ENCODE measurements around the gene PCGF6. TPM values are rescaled to one million over a fixed set of nuclear protein-coding genes. Genes with fewer than 3 reads are reported as not detected.

The PCGF6 gene
- total RNA-seq, 3 donors from 2014 or later (not counting 1 experiment from before 2014, with no cell fraction given): 5.1 to 8.1 (median 7.1) TPM

DNA sequence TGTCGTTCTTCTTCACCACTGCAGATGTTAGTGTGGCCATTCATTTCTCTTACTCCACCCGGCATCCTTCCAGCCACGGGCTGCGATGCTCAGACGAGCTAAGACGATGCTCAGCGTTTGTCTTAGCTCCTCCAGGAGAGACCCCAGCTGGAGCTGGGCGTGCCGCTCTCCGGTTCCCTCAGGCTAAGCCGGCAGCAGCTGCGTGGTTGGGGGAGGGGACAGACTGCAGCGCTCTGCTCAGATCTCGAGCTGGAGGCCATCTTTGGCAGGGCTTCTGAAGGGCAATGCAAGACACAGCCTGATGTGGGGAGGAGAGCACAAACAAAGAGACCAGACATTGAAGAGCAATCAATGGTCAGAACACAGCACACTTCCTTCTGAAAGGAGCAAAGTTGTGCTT lies 69.2 kb downstream of the PCGF6 start:
- peaks cover 43 to 58% of the 10 kb centered on the region in 2 donors for H3K27me3 Mint-ChIP-seq (ENCODE audit: low read depth in 2 of 2)
- no peak for ATAC-seq
- intact Hi-C loops (cut with micrococcal nuclease): no loop called here

GRCh38 chr10:103280506-103280905 lies 70.4 kb downstream of the PCGF6 start:
- Mint-ChIP-seq H3K27ac (no peak overlapping the region), H3K27me3 (ENCODE audit: low read depth in 2 of 2) (peaks cover 49 to 62% of the 10 kb centered on the region in 2 donors), H3K4me1 (peaks cover 0 to 9% of the 10 kb centered on the region in 2 donors), H3K4me3 (no peak overlapping the region), H3K36me3 (no peaks in the 10 kb centered on the region), H3K9me3 (peaks cover 0 to 4% of the 10 kb centered on the region in 2 donors)
- ATAC-seq (no peak), DNase-seq (no peak)
- no peaks in the 10 kb centered on the region for H3K36me3 ChIP-seq (ENCODE audit: control insufficient read depth, insufficient read depth, low read length)
- no peak overlapping the region for H3K27ac ChIP-seq (ENCODE audit: low read length)
- TF ChIP-seq, protein P1, sequence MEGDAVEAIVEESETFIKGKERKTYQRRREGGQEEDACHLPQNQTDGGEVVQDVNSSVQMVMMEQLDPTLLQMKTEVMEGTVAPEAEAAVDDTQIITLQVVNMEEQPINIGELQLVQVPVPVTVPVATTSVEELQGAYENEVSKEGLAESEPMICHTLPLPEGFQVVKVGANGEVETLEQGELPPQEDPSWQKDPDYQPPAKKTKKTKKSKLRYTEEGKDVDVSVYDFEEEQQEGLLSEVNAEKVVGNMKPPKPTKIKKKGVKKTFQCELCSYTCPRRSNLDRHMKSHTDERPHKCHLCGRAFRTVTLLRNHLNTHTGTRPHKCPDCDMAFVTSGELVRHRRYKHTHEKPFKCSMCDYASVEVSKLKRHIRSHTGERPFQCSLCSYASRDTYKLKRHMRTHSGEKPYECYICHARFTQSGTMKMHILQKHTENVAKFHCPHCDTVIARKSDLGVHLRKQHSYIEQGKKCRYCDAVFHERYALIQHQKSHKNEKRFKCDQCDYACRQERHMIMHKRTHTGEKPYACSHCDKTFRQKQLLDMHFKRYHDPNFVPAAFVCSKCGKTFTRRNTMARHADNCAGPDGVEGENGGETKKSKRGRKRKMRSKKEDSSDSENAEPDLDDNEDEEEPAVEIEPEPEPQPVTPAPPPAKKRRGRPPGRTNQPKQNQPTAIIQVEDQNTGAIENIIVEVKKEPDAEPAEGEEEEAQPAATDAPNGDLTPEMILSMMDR (IDR thresholded peaks at IDR 0.05): no peak
- 86% methylated on average over 2 of the region's 2 CpGs for WGBS (ENCODE audit: insufficient coverage)
- H3K4me1 ChIP-seq (ENCODE audit: control insufficient read depth, insufficient read depth, low read length): peaks cover 7% of the 10 kb centered on the region
- H3K27me3 ChIP-seq (ENCODE audit: control insufficient read depth, insufficient read depth, low read length): peaks cover 28% of the 10 kb centered on the region
- no peak overlapping the region for H3K4me3 ChIP-seq (ENCODE audit: low read length)
- intact Hi-C loops (cut with micrococcal nuclease): no loop called here
- peaks cover 4% of the 10 kb centered on the region for H3K9me3 ChIP-seq (ENCODE audit: control insufficient read depth, insufficient read depth, low read length)

More for the DNA sequence above, 69.2 kb downstream of the PCGF6 start:
- Mint-ChIP-seq H3K9me3 (peaks cover 0 to 4% of the 10 kb centered on the region in 2 donors), H3K4me1 (peaks cover 0 to 9% of the 10 kb centered on the region in 2 donors), H3K36me3 (no peaks in the 10 kb centered on the region), H3K27ac (no peak overlapping the region), H3K4me3 (no peak overlapping the region)
- H3K4me1 ChIP-seq (ENCODE audit: control insufficient read depth, insufficient read depth, low read length): peaks cover 4% of the 10 kb centered on the region
- H3K4me3 ChIP-seq (ENCODE audit: low read length): no peak overlapping the region
- no peak overlapping the region for H3K27ac ChIP-seq (ENCODE audit: low read length)
- no peaks in the 10 kb centered on the region for H3K36me3 ChIP-seq (ENCODE audit: control insufficient read depth, insufficient read depth, low read length)
- peaks cover 4% of the 10 kb centered on the region for H3K9me3 ChIP-seq (ENCODE audit: control insufficient read depth, insufficient read depth, low read length)
- no peak for DNase-seq
- WGBS (ENCODE audit: insufficient coverage): 8% methylated on average over 14 of the region's 14 CpGs
- TF ChIP-seq, protein P1 (IDR thresholded peaks at IDR 0.05): no peak
- peaks cover 24% of the 10 kb centered on the region for H3K27me3 ChIP-seq (ENCODE audit: control insufficient read depth, insufficient read depth, low read length)

DNA sequence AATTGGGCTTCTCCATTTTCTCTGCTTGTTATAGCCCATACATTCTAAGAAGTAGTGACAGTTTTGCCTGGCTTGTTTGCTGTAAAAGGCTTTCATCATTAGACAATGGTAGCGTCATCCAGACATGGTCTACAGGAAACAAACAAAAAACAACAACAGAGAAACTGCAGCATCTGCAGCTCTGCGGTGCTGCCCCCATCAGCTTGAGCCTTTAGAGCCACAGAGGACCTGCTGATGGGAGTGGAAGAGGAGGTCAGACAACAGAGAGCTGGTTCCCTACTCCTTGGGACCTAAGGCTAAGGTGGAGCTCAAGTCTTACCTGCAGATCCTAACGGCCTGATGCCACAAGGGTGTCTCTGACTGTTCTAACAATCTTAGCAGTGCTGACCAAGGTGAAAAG lies 70.9 kb downstream of the PCGF6 start:
- H3K27me3 ChIP-seq (ENCODE audit: control insufficient read depth, insufficient read depth, low read length): peaks cover 32% of the 10 kb centered on the region
- TF ChIP-seq, protein P1 (IDR thresholded peaks at IDR 0.05): no peak
- Mint-ChIP-seq H3K9me3 (peaks cover 0 to 4% of the 10 kb centered on the region in 2 donors), H3K27me3 (ENCODE audit: low read depth in 2 of 2) (peaks cover 54 to 67% of the 10 kb centered on the region in 2 donors), H3K36me3 (no peaks in the 10 kb centered on the region), H3K27ac (no peak overlapping the region), H3K4me3 (no peak overlapping the region), H3K4me1 (peaks cover 0 to 9% of the 10 kb centered on the region in 2 donors)
- 77% methylated on average over 3 of the region's 3 CpGs for WGBS (ENCODE audit: insufficient coverage)
- H3K4me3 ChIP-seq (ENCODE audit: low read length): no peak overlapping the region
- no peak for DNase-seq
- no peak overlapping the region for H3K27ac ChIP-seq (ENCODE audit: low read length)
- H3K4me1 ChIP-seq (ENCODE audit: control insufficient read depth, insufficient read depth, low read length): peaks cover 7% of the 10 kb centered on the region
- peaks cover 4% of the 10 kb centered on the region for H3K9me3 ChIP-seq (ENCODE audit: control insufficient read depth, insufficient read depth, low read length)
- intact Hi-C loops (cut with micrococcal nuclease): no loop called here
- ATAC-seq: no peak
- H3K36me3 ChIP-seq (ENCODE audit: control insufficient read depth, insufficient read depth, low read length): no peaks in the 10 kb centered on the region

DNA sequence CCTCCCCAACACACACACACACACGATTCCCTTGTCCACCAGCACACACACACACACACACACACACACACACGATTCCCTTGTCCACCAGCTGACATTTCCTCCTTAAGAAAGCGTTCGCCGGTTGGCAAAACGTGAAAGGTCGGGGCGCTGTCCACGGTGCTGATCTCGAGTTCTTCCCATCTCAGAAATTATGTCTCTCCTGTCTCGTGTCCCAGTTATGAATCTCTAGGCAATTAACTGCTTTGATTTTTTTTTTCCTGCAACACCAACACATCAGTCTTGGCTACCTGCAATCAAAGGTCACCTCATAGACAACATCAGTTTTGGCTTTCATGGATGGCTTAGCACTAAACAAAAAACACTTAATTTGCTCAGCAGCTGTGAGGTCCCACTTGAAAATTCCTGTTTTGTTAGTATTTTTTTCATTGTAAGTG lies 72.1 kb downstream of the PCGF6 start:
- intact Hi-C loops (cut with micrococcal nuclease): no loop called here
- peaks cover 32% of the 10 kb centered on the region for H3K27me3 ChIP-seq (ENCODE audit: control insufficient read depth, insufficient read depth, low read length)
- H3K4me1 Mint-ChIP-seq: peaks cover 0 to 9% of the 10 kb centered on the region in 2 donors
- H3K27me3 Mint-ChIP-seq (ENCODE audit: low read depth in 2 of 2): peaks cover 56 to 67% of the 10 kb centered on the region in 2 donors
- no peaks in the 10 kb centered on the region for H3K36me3 Mint-ChIP-seq
- no peak overlapping the region for H3K4me3 Mint-ChIP-seq
- TF ChIP-seq, protein P1 (IDR thresholded peaks at IDR 0.05): no peak
- H3K4me3 ChIP-seq (ENCODE audit: low read length): no peak overlapping the region
- ATAC-seq (no peak), DNase-seq (peak in 1 of 2 donors; percentile 61)
- H3K27ac ChIP-seq (ENCODE audit: low read length): no peak overlapping the region
- 8% methylated on average over 11 of the region's 11 CpGs for WGBS (ENCODE audit: insufficient coverage)
- peaks cover 7% of the 10 kb centered on the region for H3K4me1 ChIP-seq (ENCODE audit: control insufficient read depth, insufficient read depth, low read length)
- no peaks in the 10 kb centered on the region for H3K36me3 ChIP-seq (ENCODE audit: control insufficient read depth, insufficient read depth, low read length)
- H3K9me3 Mint-ChIP-seq: peaks cover 0 to 4% of the 10 kb centered on the region in 2 donors
- H3K27ac Mint-ChIP-seq: no peak overlapping the region
- peaks cover 4% of the 10 kb centered on the region for H3K9me3 ChIP-seq (ENCODE audit: control insufficient read depth, insufficient read depth, low read length)

Data from natural killer cell (primary cell).